Measurements from ENCODE around the gene TOGARAM1. TPM values are rescaled to one million over a fixed set of nuclear protein-coding genes. Genes with fewer than 3 reads are reported as not detected.

The TOGARAM1 gene
- total RNA-seq, 1 donor from 2014 or later: 18.5 TPM

- Histone ChIP-seq H3K36me3 (no peaks in the 10 kb centered on the region), H3K27me3 (ENCODE audit: low read depth) (no peaks in the 10 kb centered on the region), H3K9me3 (no peaks in the 10 kb centered on the region), H3K4me3 (no peak overlapping the region), H3K27ac (no peak overlapping the region), H3K4me1 (peaks cover 23% of the 10 kb centered on the region)
- TF ChIP-seq CTCF (IDR thresholded peaks at IDR 0.05): no peak
- DNase-seq (no peak), ATAC-seq (no peak)
- intact Hi-C loops (cut with DNase I): no loop called here
Measured at GRCh38 chr14:44970907-44971306, 8.9 kb downstream of the TOGARAM1 start.

GRCh38 chr14:44971459-44971858 is 9.5 kb downstream of the TOGARAM1 start:
- Histone ChIP-seq H3K27me3 (ENCODE audit: low read depth) (no peaks in the 10 kb centered on the region), H3K9me3 (no peaks in the 10 kb centered on the region), H3K4me1 (peaks cover 19% of the 10 kb centered on the region), H3K36me3 (no peaks in the 10 kb centered on the region), H3K4me3 (no peak overlapping the region), H3K27ac (no peak overlapping the region)
- no peak for ATAC-seq
- no peak for DNase-seq
- TF ChIP-seq CTCF (IDR thresholded peaks at IDR 0.05): no peak
- intact Hi-C loops (cut with DNase I): no loop called here

DNA sequence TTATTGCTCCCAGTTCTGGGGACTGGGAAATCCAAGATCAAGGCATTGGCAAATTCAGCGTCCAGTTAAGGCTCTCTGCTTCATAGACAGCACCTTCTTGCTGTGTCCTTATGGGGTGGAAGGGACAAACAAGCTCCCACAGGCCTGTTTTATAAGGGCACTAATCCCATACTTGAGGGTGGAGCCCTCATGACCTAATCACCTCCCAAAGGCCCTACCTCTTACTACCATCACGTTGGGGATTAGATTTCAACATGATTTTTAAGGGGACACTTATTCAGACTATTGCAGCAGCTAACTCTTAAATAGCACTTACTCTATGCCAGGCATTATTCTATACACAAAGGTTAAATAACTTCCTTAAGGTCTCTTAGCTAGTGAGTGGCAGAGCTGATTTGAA is 17.3 kb downstream of the TOGARAM1 start:
- ATAC-seq: no peak
- H3K4me3 ChIP-seq: no peak overlapping the region
- no peaks in the 10 kb centered on the region for H3K27me3 ChIP-seq (ENCODE audit: low read depth)
- intact Hi-C loops (cut with DNase I): no loop called here
- TF ChIP-seq CTCF (IDR thresholded peaks at IDR 0.05): no peak
- H3K9me3 ChIP-seq: no peaks in the 10 kb centered on the region
- H3K4me1 ChIP-seq: no peaks in the 10 kb centered on the region
- H3K36me3 ChIP-seq: no peaks in the 10 kb centered on the region
- no peak overlapping the region for H3K27ac ChIP-seq
- no peak for DNase-seq

- intact Hi-C loops (cut with DNase I): no loop called here
- H3K36me3 ChIP-seq: no peaks in the 10 kb centered on the region
- TF ChIP-seq CTCF (IDR thresholded peaks at IDR 0.05): no peak
- no peaks in the 10 kb centered on the region for H3K27me3 ChIP-seq (ENCODE audit: low read depth)
- DNase-seq (no peak), ATAC-seq (no peak)
- no peak overlapping the region for H3K4me3 ChIP-seq
- H3K27ac ChIP-seq: no peak overlapping the region
- H3K9me3 ChIP-seq: no peaks in the 10 kb centered on the region
- no peaks in the 10 kb centered on the region for H3K4me1 ChIP-seq
Measured at GRCh38 chr14:44979740-44980356, 17.9 kb downstream of the TOGARAM1 start.

- intact Hi-C loops (cut with DNase I): no loop called here
- TF ChIP-seq CTCF (IDR thresholded peaks at IDR 0.05): no peak
- Histone ChIP-seq H3K27ac (no peak overlapping the region), H3K36me3 (no peaks in the 10 kb centered on the region), H3K9me3 (no peaks in the 10 kb centered on the region), H3K4me3 (no peak overlapping the region), H3K4me1 (no peaks in the 10 kb centered on the region), H3K27me3 (ENCODE audit: low read depth) (no peaks in the 10 kb centered on the region)
- DNase-seq (no peak), ATAC-seq (no peak)
Measured at GRCh38 chr14:44981198-44981597, 19.2 kb downstream of the TOGARAM1 start.
